Central memory CD8-positive, alpha-beta T cell (primary cell): ENCODE data around the gene DLGAP5.
A peak's percentile ranks its signal among the peaks of the same experiment; 100 is the strongest.

Source experiments
- ATAC-seq: fragments of 150-1000 bp; cut with Tn5 transposase; replicated peaks from 2 replicates; pipeline ENCODE4 v1.10.0; 2022; ENCODE audit warnings: mild to moderate bottlenecking, moderate FRiP score, moderate number of reproducible peaks; ENCODE audit not compliant: poor library complexity, severe bottlenecking; ENCODE audit errors: extremely low read depth
- DNase-seq, 2 donors: peaks; one replicate each; pipeline ENCODE4 v3.0.0; 2021; ENCODE audit warnings: low spot score in 2 of 2
- H3K27ac Mint-ChIP-seq: one replicate; pipeline ENCODE4 v1.8.0; 2022; ENCODE audit warnings: low read depth, mild to moderate bottlenecking, moderate library complexity, mixed read lengths
- H3K27me3 Mint-ChIP-seq: one replicate; pipeline ENCODE4 v1.8.0; 2022; ENCODE audit warnings: mixed read lengths
- H3K36me3 Mint-ChIP-seq: one replicate; pipeline ENCODE4 v1.8.0; 2022; ENCODE audit warnings: mild to moderate bottlenecking, moderate library complexity, mixed read lengths; ENCODE audit not compliant: insufficient read depth
- H3K4me1 Mint-ChIP-seq: one replicate; pipeline ENCODE4 v1.8.0; 2022; ENCODE audit warnings: mixed read lengths
- H3K4me3 Mint-ChIP-seq: one replicate; pipeline ENCODE4 v1.8.0; 2022; ENCODE audit warnings: mild to moderate bottlenecking, moderate library complexity, mixed read lengths
- H3K9me3 Mint-ChIP-seq: one replicate; pipeline ENCODE4 v1.8.0; 2022; ENCODE audit warnings: mixed read lengths

DLGAP5 gene

GRCh38 chr14:55191203-55192053 is at the start of gene DLGAP5:
Gene DLGAP5 (minus strand): TSS chr14:55191585. CDS start chr14:55189179, 2,406 bp downstream.
- peak; percentile 98 for ATAC-seq
- Mint-ChIP-seq H3K4me3 (peak within 1 kb of the TSS; percentile 91), H3K4me1 (peaks cover 14% of the 10 kb centered on the region), H3K9me3 (no peaks in the 10 kb centered on the region), H3K27ac (peak within 1 kb of the TSS; percentile 17), H3K27me3 (no peaks in the 10 kb centered on the region), H3K36me3 (peaks cover 4% of the 10 kb centered on the region)
- DNase-seq = peak; percentile 67 to 81

- no peaks in the 10 kb centered on the region for H3K4me1 Mint-ChIP-seq
- H3K9me3 Mint-ChIP-seq = no peaks in the 10 kb centered on the region
- H3K4me3 Mint-ChIP-seq = no peak overlapping the region
- DNase-seq (no peak), ATAC-seq (no peak)
- no peaks in the 10 kb centered on the region for H3K36me3 Mint-ChIP-seq
- H3K27ac Mint-ChIP-seq = no peak overlapping the region
- H3K27me3 Mint-ChIP-seq = peaks cover 15% of the 10 kb centered on the region
These were observed 49.3 kb upstream of the DLGAP5 start for GRCh38 chr14:55240526-55241178.

GRCh38 chr14:55239320-55239719 is 47.9 kb upstream of the DLGAP5 start:
- Mint-ChIP-seq H3K9me3 (no peaks in the 10 kb centered on the region), H3K4me1 (no peaks in the 10 kb centered on the region), H3K36me3 (no peaks in the 10 kb centered on the region), H3K27me3 (peaks cover 9% of the 10 kb centered on the region), H3K27ac (no peak overlapping the region), H3K4me3 (no peak overlapping the region)
- DNase-seq = no peak
- ATAC-seq = no peak

GRCh38 chr14:55238019-55238680 is 46.8 kb upstream of the DLGAP5 start:
- Mint-ChIP-seq H3K27ac (no peak overlapping the region), H3K4me3 (no peak overlapping the region), H3K9me3 (no peaks in the 10 kb centered on the region), H3K4me1 (no peaks in the 10 kb centered on the region), H3K27me3 (peaks cover 9% of the 10 kb centered on the region), H3K36me3 (no peaks in the 10 kb centered on the region)
- no peak for DNase-seq
- ATAC-seq = no peak

GRCh38 chr14:55233591-55233990 is 42.2 kb upstream of the DLGAP5 start:
- no peak for ATAC-seq
- Mint-ChIP-seq H3K36me3 (no peaks in the 10 kb centered on the region), H3K4me1 (no peaks in the 10 kb centered on the region), H3K27me3 (peaks cover 13% of the 10 kb centered on the region), H3K4me3 (no peak overlapping the region), H3K27ac (no peak overlapping the region), H3K9me3 (no peaks in the 10 kb centered on the region)
- DNase-seq = no peak

GRCh38 chr14:55228261-55228660 is 36.9 kb upstream of the DLGAP5 start:
- Mint-ChIP-seq H3K4me1 (no peaks in the 10 kb centered on the region), H3K4me3 (no peak overlapping the region), H3K9me3 (no peaks in the 10 kb centered on the region), H3K36me3 (no peaks in the 10 kb centered on the region), H3K27me3 (peaks cover 32% of the 10 kb centered on the region), H3K27ac (no peak overlapping the region)
- ATAC-seq = no peak
- DNase-seq = no peak

- Mint-ChIP-seq H3K9me3 (no peaks in the 10 kb centered on the region), H3K36me3 (no peaks in the 10 kb centered on the region), H3K27ac (no peak overlapping the region), H3K4me1 (no peaks in the 10 kb centered on the region), H3K27me3 (peaks cover 18% of the 10 kb centered on the region), H3K4me3 (no peak overlapping the region)
- ATAC-seq (no peak), DNase-seq (no peak)
These were observed 32.0 kb upstream of the DLGAP5 start for GRCh38 chr14:55223364-55223763.

GRCh38 chr14:55221968-55222367 is 30.6 kb upstream of the DLGAP5 start:
- no peak overlapping the region for H3K4me3 Mint-ChIP-seq
- no peaks in the 10 kb centered on the region for H3K36me3 Mint-ChIP-seq
- DNase-seq = no peak
- peaks cover 4% of the 10 kb centered on the region for H3K27me3 Mint-ChIP-seq
- H3K27ac Mint-ChIP-seq = no peak overlapping the region
- ATAC-seq = no peak
- H3K4me1 Mint-ChIP-seq = no peaks in the 10 kb centered on the region
- H3K9me3 Mint-ChIP-seq = no peaks in the 10 kb centered on the region

GRCh38 chr14:55221186-55221585 is 29.8 kb upstream of the DLGAP5 start:
- H3K36me3 Mint-ChIP-seq = no peaks in the 10 kb centered on the region
- no peak overlapping the region for H3K27ac Mint-ChIP-seq
- DNase-seq (no peak), ATAC-seq (no peak)
- no peak overlapping the region for H3K4me3 Mint-ChIP-seq
- no peaks in the 10 kb centered on the region for H3K27me3 Mint-ChIP-seq
- H3K4me1 Mint-ChIP-seq = no peaks in the 10 kb centered on the region
- H3K9me3 Mint-ChIP-seq = no peaks in the 10 kb centered on the region

GRCh38 chr14:55220230-55220629 is 28.8 kb upstream of the DLGAP5 start:
- Mint-ChIP-seq H3K27me3 (no peaks in the 10 kb centered on the region), H3K9me3 (no peaks in the 10 kb centered on the region), H3K36me3 (no peaks in the 10 kb centered on the region), H3K4me3 (no peak overlapping the region), H3K27ac (no peak overlapping the region), H3K4me1 (no peaks in the 10 kb centered on the region)
- DNase-seq (no peak), ATAC-seq (no peak)

- Mint-ChIP-seq H3K27ac (no peak overlapping the region), H3K36me3 (no peaks in the 10 kb centered on the region), H3K4me3 (no peak overlapping the region), H3K9me3 (no peaks in the 10 kb centered on the region), H3K4me1 (peaks cover 6% of the 10 kb centered on the region), H3K27me3 (no peaks in the 10 kb centered on the region)
- DNase-seq (no peak), ATAC-seq (no peak)
These were observed 21.2 kb upstream of the DLGAP5 start for GRCh38 chr14:55212634-55213033.

GRCh38 chr14:55207832-55208231 is 16.4 kb upstream of the DLGAP5 start:
- Mint-ChIP-seq H3K9me3 (no peaks in the 10 kb centered on the region), H3K4me1 (peaks cover under 1% of the 10 kb centered on the region), H3K27me3 (no peaks in the 10 kb centered on the region)

More at GRCh38 chr14:55207832-55208231, 16.4 kb upstream of the DLGAP5 start:
- H3K4me3 Mint-ChIP-seq = no peak overlapping the region
- no peaks in the 10 kb centered on the region for H3K36me3 Mint-ChIP-seq
- H3K27ac Mint-ChIP-seq = no peak overlapping the region
- ATAC-seq (no peak), DNase-seq (no peak)
